ENCODE results near the gene ISX. TPM values are rescaled to one million over a fixed set of nuclear protein-coding genes. Genes with fewer than 3 reads are reported as not detected.
"Not testable (repeated sequence)": the region's sequence is repeated elsewhere in the genome, so short reads cannot be mapped to it uniquely, and the experiment has no call there.

The ISX gene
- total RNA-seq (not detected), polyA plus RNA-seq (not detected)

DNA sequence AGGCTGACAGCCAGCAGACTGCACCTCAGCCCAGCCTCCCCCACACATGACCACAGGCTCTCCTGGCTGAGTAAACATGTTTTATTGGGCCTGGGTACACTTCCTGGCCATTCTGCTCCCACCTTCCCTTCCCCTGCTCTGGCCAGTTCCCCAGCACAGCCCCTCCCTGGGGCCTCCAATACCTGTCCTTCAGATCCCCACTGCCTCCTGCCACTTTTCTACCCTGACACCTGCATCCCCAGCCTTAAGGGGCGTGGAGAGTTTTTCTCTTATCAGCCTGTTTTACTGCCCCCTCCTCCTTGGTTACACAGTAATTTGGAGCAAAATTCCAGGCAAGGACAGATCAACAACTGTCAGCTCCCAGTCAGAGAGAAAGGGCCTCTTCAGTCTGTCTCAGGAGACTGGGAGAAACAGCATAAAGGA is at the start of gene ISX:
Gene ISX (plus strand): TSS at position 363 of the 423 bp plus-strand sequence. CDS start 930 bp downstream, outside the sequence.
- H3K4me3 ChIP-seq (ENCODE audit: low read depth, low read length): no peak within 1 kb of the TSS
- 48% methylated on average over 1 of the region's 1 CpG for WGBS
- no peak within 1 kb of the TSS for H3K27ac ChIP-seq (ENCODE audit: low read depth)
- no peak for DNase-seq (ENCODE audit: extremely low spot score)
- H3K4me1 ChIP-seq (ENCODE audit: insufficient read depth): no peaks in the 10 kb centered on the region
- no peaks in the 10 kb centered on the region for H3K36me3 ChIP-seq (ENCODE audit: insufficient read depth)

DNA sequence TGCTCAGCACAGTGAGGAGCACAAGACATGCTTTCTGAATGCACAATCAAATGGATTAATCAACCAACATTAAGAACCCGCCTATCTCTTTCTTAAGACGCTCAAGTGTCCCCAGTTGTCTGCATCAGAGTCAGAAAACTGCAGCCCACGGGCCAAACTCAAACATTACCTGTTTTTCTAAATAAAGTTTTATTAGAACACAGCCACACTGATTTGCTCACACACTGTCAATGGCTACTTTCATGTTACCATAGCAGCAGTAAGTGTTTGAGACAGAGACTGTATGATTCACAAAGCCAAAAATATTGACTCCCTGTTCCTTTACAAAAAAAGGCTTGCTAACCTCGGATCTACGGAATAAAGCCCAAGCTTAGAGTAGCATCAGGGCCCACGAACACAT is 49.0 kb upstream of the ISX start:
- no peaks in the 10 kb centered on the region for H3K4me1 ChIP-seq (ENCODE audit: insufficient read depth)
- 81% methylated on average over 6 of the region's 6 CpGs for WGBS
- H3K4me3 ChIP-seq (ENCODE audit: low read depth, low read length): no peak overlapping the region
- H3K27ac ChIP-seq (ENCODE audit: low read depth): no peak overlapping the region
- H3K36me3 ChIP-seq (ENCODE audit: insufficient read depth): no peaks in the 10 kb centered on the region
- DNase-seq (ENCODE audit: extremely low spot score): no peak

DNA sequence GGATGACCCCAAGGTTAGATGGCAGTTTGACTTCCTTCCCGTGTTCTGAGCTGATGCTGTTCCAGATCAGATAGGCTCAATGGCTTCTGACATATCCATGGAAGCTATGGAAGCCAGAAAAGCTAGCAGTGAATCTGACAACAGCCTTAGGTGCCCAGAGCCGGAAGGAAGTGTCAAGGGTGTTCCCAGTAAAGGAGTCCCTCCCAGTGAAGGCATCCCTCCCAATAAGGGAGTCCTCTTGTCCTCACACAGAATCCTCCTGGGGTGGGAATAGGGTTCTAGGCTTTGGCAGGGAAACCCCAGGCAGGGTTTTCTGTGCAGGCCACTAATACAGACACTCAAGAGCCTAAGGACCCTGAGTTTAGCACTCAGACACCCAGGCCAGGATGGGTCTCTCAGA is 47.0 kb upstream of the ISX start:
- H3K27ac ChIP-seq (ENCODE audit: low read depth): no peak overlapping the region
- H3K36me3 ChIP-seq (ENCODE audit: insufficient read depth): no peaks in the 10 kb centered on the region
- no peak overlapping the region for H3K4me3 ChIP-seq (ENCODE audit: low read depth, low read length)
- DNase-seq (ENCODE audit: extremely low spot score): no peak
- WGBS: 55% methylated on average over 2 of the region's 2 CpGs
- H3K4me1 ChIP-seq (ENCODE audit: insufficient read depth): no peaks in the 10 kb centered on the region

DNA sequence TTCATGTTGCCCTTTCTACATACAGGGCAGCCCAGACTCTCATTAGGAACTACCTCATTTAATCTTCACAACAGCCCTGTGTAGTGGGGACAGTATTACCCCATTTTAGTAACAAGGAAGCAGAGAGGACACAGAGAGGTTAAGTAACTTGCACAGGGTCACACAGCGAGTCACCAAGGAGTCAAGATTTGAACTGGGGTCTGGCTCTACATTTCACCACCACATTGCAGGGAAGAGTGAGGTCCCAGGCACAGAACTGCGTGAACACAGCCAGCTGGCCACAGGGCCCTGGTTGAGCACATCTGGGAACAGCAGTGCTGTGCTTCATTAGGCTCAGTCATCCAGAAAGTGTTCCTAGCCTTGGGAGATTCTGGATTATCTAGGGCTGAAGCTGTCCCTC is 45.4 kb upstream of the ISX start:
- 88% methylated on average over 2 of the region's 2 CpGs for WGBS
- no peaks in the 10 kb centered on the region for H3K4me1 ChIP-seq (ENCODE audit: insufficient read depth)
- H3K27ac ChIP-seq (ENCODE audit: low read depth): no peak overlapping the region
- H3K36me3 ChIP-seq (ENCODE audit: insufficient read depth): no peaks in the 10 kb centered on the region
- DNase-seq (ENCODE audit: extremely low spot score): no peak
- no peak overlapping the region for H3K4me3 ChIP-seq (ENCODE audit: low read depth, low read length)

DNA sequence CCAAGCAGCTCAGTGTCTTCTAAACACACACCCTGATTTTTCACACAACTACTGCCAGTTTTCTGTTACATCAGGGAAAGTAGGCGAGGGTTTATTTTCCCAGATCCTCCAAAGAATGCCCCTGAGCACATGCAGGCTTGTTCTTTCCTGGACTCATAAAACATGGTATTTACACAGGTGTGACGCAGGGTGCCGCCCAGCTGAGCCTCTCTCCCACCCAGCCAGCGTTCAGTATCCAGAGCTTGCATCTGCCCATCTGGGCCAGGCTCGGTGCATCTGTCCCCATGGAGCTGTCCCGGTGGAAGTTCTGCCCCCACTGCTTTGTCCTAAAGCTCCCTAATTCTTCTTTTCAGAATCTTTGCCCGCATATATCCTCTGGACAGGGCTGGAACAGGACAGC is 44.8 kb upstream of the ISX start:
- Histone ChIP-seq H3K27ac (ENCODE audit: low read depth) (no peak overlapping the region), H3K36me3 (ENCODE audit: insufficient read depth) (no peaks in the 10 kb centered on the region), H3K4me1 (ENCODE audit: insufficient read depth) (no peaks in the 10 kb centered on the region), H3K4me3 (ENCODE audit: low read depth, low read length) (no peak overlapping the region)
- no peak for DNase-seq (ENCODE audit: extremely low spot score)
- WGBS: 62% methylated on average over 7 of the region's 7 CpGs

DNA sequence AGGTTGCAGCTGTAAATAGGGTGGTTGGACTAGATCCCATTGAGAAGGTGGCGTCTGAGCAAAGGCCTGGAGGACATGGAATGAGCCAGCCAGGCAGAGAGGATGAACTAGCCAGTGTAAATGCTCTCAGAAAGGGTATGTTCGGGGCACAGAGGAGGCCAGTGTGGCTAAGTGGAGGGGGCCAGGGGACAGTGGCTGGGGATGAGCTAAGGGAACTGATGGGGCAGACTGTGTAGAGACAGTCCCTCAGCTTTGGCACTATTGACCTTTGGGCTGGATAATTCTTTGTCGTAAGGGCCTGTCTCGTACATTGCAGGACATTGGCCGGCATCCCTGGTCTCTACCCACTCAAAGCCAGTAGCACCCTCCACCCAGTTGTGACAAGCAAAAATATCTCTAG is 43.7 kb upstream of the ISX start:
- WGBS: 90% methylated on average over 5 of the region's 5 CpGs
- H3K36me3 ChIP-seq (ENCODE audit: insufficient read depth): no peaks in the 10 kb centered on the region
- DNase-seq (ENCODE audit: extremely low spot score): no peak
- no peak overlapping the region for H3K27ac ChIP-seq (ENCODE audit: low read depth)
- H3K4me3 ChIP-seq (ENCODE audit: low read depth, low read length): no peak overlapping the region
- H3K4me1 ChIP-seq (ENCODE audit: insufficient read depth): no peaks in the 10 kb centered on the region

DNA sequence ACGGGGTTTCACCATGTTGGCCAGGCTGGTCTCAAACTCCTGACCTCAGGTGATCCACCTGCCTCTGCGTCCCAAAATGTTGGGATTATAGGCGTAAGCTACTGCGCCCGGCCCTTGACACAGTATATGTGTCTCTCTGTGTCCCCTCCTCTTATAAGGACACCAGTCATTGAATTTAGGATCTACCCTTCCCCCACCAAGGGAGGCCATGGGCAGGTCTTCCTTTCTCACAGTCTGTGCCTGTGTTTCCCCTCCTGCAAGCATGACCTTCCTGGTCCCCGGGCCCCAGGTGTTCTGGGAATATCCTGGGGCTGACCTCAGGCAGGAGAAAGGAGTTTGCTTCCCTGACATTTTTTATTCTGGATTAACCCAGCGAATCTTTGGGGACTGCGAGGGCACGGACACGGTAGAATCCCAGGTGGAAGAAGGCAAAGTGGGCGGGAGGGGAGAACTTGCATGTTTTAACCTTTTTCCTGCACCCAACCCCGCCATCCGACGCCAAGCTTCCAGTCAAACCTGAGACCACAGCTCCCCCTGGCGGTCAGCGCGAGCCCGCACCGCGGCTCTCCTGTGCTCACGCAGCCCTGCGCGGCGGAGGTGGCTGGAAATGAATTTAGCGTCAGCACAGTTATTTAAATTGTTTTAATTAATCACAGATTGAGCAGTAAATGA is 42.1 kb upstream of the ISX start:
- DNase-seq (ENCODE audit: extremely low spot score): no peak

DNA sequence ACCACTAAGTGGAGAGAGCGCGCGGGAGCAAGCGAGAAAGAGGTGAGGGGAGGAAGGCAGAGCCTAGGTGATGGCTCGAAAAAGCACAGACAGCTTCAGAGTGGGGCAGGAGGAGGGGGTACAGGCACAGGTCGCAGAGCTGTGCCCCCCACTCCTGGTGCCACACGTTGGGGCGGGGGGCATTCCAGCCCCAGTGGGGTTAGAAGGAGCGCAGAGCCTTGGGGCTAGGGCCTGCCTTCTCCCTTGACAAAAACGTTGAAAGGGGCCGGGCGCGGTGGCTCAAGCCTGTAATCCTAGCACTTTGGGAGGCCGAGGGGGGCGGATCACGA is 41.6 kb upstream of the ISX start:
- no peak for DNase-seq (ENCODE audit: extremely low spot score)
- H3K27ac ChIP-seq (ENCODE audit: low read depth): no peak overlapping the region
- no peaks in the 10 kb centered on the region for H3K4me1 ChIP-seq (ENCODE audit: insufficient read depth)
- whole genome bisulfite sequencing: 29% methylated on average over 16 of the region's 16 CpGs
- H3K36me3 ChIP-seq (ENCODE audit: insufficient read depth): no peaks in the 10 kb centered on the region
- H3K4me3 ChIP-seq (ENCODE audit: low read depth, low read length): no peak overlapping the region

More for the DNA sequence above, 42.1 kb upstream of the ISX start:
- Histone ChIP-seq H3K36me3 (ENCODE audit: insufficient read depth) (no peaks in the 10 kb centered on the region), H3K4me1 (ENCODE audit: insufficient read depth) (no peaks in the 10 kb centered on the region), H3K4me3 (ENCODE audit: low read depth, low read length) (no peak overlapping the region), H3K27ac (ENCODE audit: low read depth) (no peak overlapping the region)
- WGBS: 21% methylated on average over 25 of the region's 25 CpGs

DNA sequence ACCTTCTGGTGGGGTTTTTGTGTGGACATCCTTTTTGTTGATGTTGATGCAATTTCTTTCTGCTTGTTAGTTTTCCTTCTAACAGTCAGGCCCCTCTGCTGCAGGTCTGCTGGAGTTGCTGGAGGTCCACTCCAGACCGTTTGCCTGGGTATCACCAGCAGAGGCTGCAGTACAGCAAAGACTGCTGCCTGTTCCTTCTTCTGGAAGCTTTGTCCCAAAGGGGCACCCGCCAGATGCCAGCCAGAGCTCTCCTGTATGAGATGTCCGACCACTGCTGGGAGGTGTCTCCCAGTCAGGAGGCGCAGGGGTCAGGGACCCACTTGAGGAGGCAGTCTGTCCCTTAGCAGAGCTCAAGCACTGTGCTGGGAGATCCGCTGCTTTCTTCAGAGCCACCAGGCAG is 35.8 kb upstream of the ISX start:
- H3K36me3 ChIP-seq (ENCODE audit: insufficient read depth); H3K4me1 ChIP-seq (ENCODE audit: insufficient read depth); H3K27ac ChIP-seq (ENCODE audit: low read depth); DNase-seq (ENCODE audit: extremely low spot score); H3K4me3 ChIP-seq (ENCODE audit: low read depth, low read length): not testable (repeated sequence)
- 82% methylated on average over 5 of the region's 5 CpGs for WGBS

DNA sequence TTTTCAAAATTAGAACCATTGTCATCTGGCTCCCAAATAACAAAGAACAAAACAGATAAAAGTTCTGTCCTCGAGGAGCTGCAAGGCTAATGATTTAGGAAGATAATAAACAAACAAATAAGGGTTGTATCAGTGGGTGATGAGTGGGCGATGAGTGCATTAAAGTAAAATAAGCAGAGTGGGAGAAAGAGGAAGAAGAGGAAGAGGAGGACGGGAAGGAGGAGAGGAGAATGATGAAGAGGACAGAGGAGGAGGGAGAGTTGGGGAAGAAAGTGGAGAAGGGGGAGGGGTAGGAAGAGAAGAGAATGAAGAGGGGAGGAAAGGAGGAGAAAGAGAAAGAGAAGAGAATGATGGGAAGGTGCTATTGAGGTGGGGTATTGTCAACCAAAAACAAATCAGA is 33.4 kb upstream of the ISX start:
- Histone ChIP-seq H3K4me1 (ENCODE audit: insufficient read depth) (no peaks in the 10 kb centered on the region), H3K36me3 (ENCODE audit: insufficient read depth) (no peaks in the 10 kb centered on the region), H3K27ac (ENCODE audit: low read depth) (no peak overlapping the region), H3K4me3 (ENCODE audit: low read depth, low read length) (no peak overlapping the region)
- 63% methylated on average over 3 of the region's 3 CpGs for WGBS
- no peak for DNase-seq (ENCODE audit: extremely low spot score)

DNA sequence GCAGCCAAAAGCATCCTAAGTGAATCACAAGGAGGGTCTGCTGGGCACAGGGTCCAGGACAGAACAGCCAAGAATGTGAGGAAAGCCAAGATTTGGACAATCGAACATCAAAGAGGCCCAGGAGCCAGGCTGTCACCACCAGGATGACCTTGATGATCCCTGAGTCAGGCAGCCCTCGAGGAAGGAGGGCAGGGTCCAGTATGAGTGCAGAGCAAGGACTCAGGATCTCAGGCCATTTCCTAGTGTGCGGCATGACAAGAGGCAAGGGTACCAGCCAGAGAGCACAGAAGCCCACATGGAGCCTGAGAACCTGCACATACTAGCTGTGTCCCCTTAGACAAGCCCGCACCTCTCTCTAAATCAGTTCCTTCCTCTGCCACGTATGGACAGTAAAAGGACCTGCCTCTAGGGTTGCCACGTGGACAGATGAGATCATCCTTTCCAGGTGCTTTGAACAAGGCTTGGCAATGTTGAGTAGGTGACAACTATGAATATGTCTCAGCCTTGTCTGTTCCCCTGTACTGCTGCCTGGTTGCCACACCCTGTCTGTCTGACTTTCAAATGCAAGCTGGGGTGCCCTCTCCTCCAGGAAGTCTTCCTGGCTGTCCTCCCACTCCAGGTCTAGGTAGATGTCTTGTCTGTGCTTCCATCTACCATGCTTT is 32.2 kb upstream of the ISX start:
- Histone ChIP-seq H3K27ac (ENCODE audit: low read depth) (no peak overlapping the region), H3K4me1 (ENCODE audit: insufficient read depth) (no peaks in the 10 kb centered on the region), H3K36me3 (ENCODE audit: insufficient read depth) (no peaks in the 10 kb centered on the region), H3K4me3 (ENCODE audit: low read depth, low read length) (no peak overlapping the region)
- WGBS: 78% methylated on average over 6 of the region's 6 CpGs
- no peak for DNase-seq (ENCODE audit: extremely low spot score)

DNA sequence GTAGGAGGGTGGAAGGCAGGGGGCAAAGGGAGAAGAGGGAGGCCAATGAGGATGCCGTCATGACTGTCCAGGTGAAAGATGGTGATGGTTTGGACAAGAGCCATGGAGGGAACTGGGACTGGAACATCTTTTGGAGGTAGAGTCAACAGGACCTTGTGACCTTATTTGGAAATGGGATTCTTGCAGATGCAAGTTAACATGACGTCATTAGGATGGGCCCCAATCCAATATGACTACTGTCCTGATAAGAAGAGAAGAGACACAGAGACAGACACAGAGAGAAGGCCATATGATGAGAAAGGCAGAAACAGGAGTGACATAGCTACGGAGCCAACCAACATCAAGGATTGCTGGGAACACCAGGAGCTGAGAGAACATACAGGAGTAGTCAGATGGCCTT is 31.0 kb upstream of the ISX start:
- 44% methylated on average over 3 of the region's 3 CpGs for WGBS
- Histone ChIP-seq H3K36me3 (ENCODE audit: insufficient read depth) (no peaks in the 10 kb centered on the region), H3K4me1 (ENCODE audit: insufficient read depth) (no peaks in the 10 kb centered on the region), H3K4me3 (ENCODE audit: low read depth, low read length) (no peak overlapping the region), H3K27ac (ENCODE audit: low read depth) (no peak overlapping the region)
- DNase-seq (ENCODE audit: extremely low spot score): no peak

DNA sequence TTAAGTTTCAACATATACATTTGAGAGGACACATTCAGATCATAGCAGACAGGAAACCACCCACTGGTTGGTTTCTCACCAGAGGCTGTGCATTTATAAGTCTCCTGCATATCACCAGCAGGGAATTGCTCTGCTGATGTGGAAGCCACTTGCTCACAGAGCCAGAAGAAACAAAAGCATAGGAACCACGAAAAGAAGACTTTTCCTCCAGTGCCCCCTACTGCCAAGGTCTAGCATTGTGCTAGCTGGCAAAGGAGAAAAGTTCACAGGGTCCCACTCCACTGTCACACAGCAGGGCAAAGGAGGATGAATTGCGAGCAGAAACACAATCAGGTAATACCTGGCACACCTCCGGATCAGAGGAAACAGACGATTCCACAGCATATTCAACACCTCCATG is 28.9 kb upstream of the ISX start:
- no peaks in the 10 kb centered on the region for H3K4me1 ChIP-seq (ENCODE audit: insufficient read depth)
- no peak overlapping the region for H3K4me3 ChIP-seq (ENCODE audit: low read depth, low read length)
- no peak for DNase-seq (ENCODE audit: extremely low spot score)
- 74% methylated on average over 4 of the region's 4 CpGs for WGBS
- H3K36me3 ChIP-seq (ENCODE audit: insufficient read depth): no peaks in the 10 kb centered on the region
- H3K27ac ChIP-seq (ENCODE audit: low read depth): no peak overlapping the region

DNA sequence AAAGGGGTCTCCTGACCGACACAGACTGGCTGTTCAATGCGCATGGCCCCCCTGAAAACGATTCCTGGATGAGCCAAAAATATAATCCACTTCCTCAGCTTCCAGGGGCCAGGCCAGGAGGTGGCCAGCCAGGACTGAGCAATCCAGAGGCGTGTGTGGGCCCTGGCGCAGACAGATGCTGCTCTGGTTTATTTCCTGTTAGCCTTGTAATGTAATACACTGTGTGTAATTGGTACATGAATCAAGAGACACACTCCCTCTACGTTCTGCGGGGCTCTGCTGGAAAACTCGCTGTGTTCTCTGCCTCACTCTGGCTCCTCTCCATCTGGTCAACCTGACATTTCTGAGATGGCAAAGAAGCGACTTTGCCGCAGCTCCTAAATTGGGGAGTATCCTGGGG is 26.3 kb upstream of the ISX start:
- H3K4me3 ChIP-seq (ENCODE audit: low read depth, low read length): no peak overlapping the region
- no peaks in the 10 kb centered on the region for H3K36me3 ChIP-seq (ENCODE audit: insufficient read depth)
- peak; percentile 11 for DNase-seq (ENCODE audit: extremely low spot score)
- no peaks in the 10 kb centered on the region for H3K4me1 ChIP-seq (ENCODE audit: insufficient read depth)
- H3K27ac ChIP-seq (ENCODE audit: low read depth): no peak overlapping the region
- 22% methylated on average over 10 of the region's 10 CpGs for WGBS
